Fibroblast of skin of scalp (primary cell): ENCODE data around the gene CRIP2.

Experiments used
- DNase-seq: peaks from one replicate; pipeline ENCODE4 v3.0.0-alpha.2; 2013

The CRIP2 gene

GRCh38 chr14:105500726-105501101 lies 26.1 kb downstream of the CRIP2 start:
- no peak for DNase-seq

- no peak for DNase-seq
These were observed 27.1 kb downstream of the CRIP2 start for GRCh38 chr14:105501504-105502291.

GRCh38 chr14:105502446-105503295 lies 28.1 kb downstream of the CRIP2 start:
- DNase-seq, result no peak

- DNase-seq, result no peak
These were observed 28.6 kb downstream of the CRIP2 start for GRCh38 chr14:105503296-105503640.

- DNase-seq, result no peak
These were observed 29.5 kb downstream of the CRIP2 start for GRCh38 chr14:105503935-105504692.

GRCh38 chr14:105505101-105505500 lies 30.5 kb downstream of the CRIP2 start:
- no peak for DNase-seq

GRCh38 chr14:105507247-105507646 lies 32.6 kb downstream of the CRIP2 start:
- no peak for DNase-seq

- DNase-seq, result no peak
These were observed 33.4 kb downstream of the CRIP2 start for GRCh38 chr14:105508069-105508468.

GRCh38 chr14:105508601-105509000 lies 34.0 kb downstream of the CRIP2 start:
- no peak for DNase-seq

- no peak for DNase-seq
These were observed 42.5 kb downstream of the CRIP2 start for GRCh38 chr14:105517096-105517495.

- DNase-seq, result no peak
These were observed 45.5 kb downstream of the CRIP2 start for GRCh38 chr14:105519946-105520698.

- DNase-seq, result no peak
These were observed 50.7 kb downstream of the CRIP2 start for GRCh38 chr14:105525326-105525725.

- peak; percentile 14 for DNase-seq
These were observed 51.5 kb downstream of the CRIP2 start, which contains the start of gene TMEM121 for GRCh38 chr14:105525861-105526775. TSS of gene TMEM121 (plus strand) at chr14:105526583. CDS start at chr14:105528835, 2,252 bp downstream.

- no peak for DNase-seq
These were observed 52.3 kb downstream of the CRIP2 start for GRCh38 chr14:105526776-105527380.

- DNase-seq, result no peak
These were observed 52.8 kb downstream of the CRIP2 start for GRCh38 chr14:105527381-105527825.

- DNase-seq, result peak; percentile 74
These were observed 53.4 kb downstream of the CRIP2 start for GRCh38 chr14:105527826-105528585.

- no peak for DNase-seq
These were observed 54.1 kb downstream of the CRIP2 start for GRCh38 chr14:105528586-105529318.

GRCh38 chr14:105529319-105529568 lies 54.6 kb downstream of the CRIP2 start:
- DNase-seq, result no peak
